ENCODE data around the gene DENND4B. TPM values are rescaled to one million over a fixed set of nuclear protein-coding genes. Genes with fewer than 3 reads are reported as not detected.

The DENND4B gene
- total RNA-seq, 4 donors from 2014 or later = 42.3 to 121 (median 50.3) TPM

- peak overlapping the region; percentile 95 to 99 (median 96) for H3K27ac ChIP-seq
- no peak for DNase-seq
- in situ Hi-C loops (cut with MboI; ENCODE audit: low pct_ligation_motif_present in 1 of 4, low pct_unique_long_range_greater_than_20kb in 1 of 4, low sequenced_read_pairs in 3 of 4) = loop anchor here in 1 of 4 donors (25.0 kb wide), 1 partner anchor 110 kb away; no protein-coding TSS in a partner anchor
- H3K4me3 ChIP-seq = peak overlapping the region; percentile 86 to 97 (median 90)
- intact Hi-C loops (cut with DNase I; ENCODE audit: low total_unique reads) = no loop called here
- no peaks in the 10 kb centered on the region for H3K9me3 ChIP-seq
- no peaks in the 10 kb centered on the region for H3K36me3 ChIP-seq
- no peaks in the 10 kb centered on the region for H3K27me3 ChIP-seq
- peaks cover 11 to 45% (median 30%) of the 10 kb centered on the region in 4 donors for H3K4me1 ChIP-seq
- TF ChIP-seq EP300 (IDR thresholded peaks at IDR 0.05; ENCODE audit: low read depth) (no peak), CTCF (IDR thresholded peaks at IDR 0.05) (peak in 1 of 5 experiments; percentile 21)
- 0 to 1% methylated on average over 1 to 55 of the region's 86 CpGs for WGBS, 2 donors (ENCODE audit: low coverage in 1 of 2)
Observed at GRCh38 chr1:153922076-153922971, 24.2 kb downstream of the DENND4B start.

- in situ Hi-C loops (cut with MboI; ENCODE audit: low pct_ligation_motif_present in 1 of 4, low pct_unique_long_range_greater_than_20kb in 1 of 4, low sequenced_read_pairs in 3 of 4) (loop anchor here in 1 of 4 donors (25.0 kb wide), 1 partner anchor 109 kb away; no protein-coding TSS in a partner anchor), intact Hi-C loops (cut with DNase I; ENCODE audit: low total_unique reads) (no loop called here)
- H3K4me1 ChIP-seq = peaks cover 11 to 45% (median 30%) of the 10 kb centered on the region in 4 donors
- no peak for TF ChIP-seq POLR2A (IDR thresholded peaks at IDR 0.05)
- TF ChIP-seq EP300 (IDR thresholded peaks at IDR 0.05; ENCODE audit: low read depth) = no peak
- TF ChIP-seq POLR2AphosphoS5 (IDR thresholded peaks at IDR 0.05) = no peak
- no peak for TF ChIP-seq CTCF (IDR thresholded peaks at IDR 0.05)
- H3K36me3 ChIP-seq = no peaks in the 10 kb centered on the region
- DNase-seq = peak; percentile 17
- 2% methylated on average over 10 of the region's 10 CpGs; no CpG with 5 or more reads in 1 of the 2 donors for WGBS, 2 donors (ENCODE audit: low coverage in 1 of 2)
- peak overlapping the region; percentile 86 to 97 (median 90) for H3K4me3 ChIP-seq
- H3K9me3 ChIP-seq = no peaks in the 10 kb centered on the region
- H3K27me3 ChIP-seq = no peaks in the 10 kb centered on the region
- peak overlapping the region; percentile 95 to 99 (median 96) for H3K27ac ChIP-seq
Observed at GRCh38 chr1:153921803-153922075, 24.8 kb downstream of the DENND4B start.

- DNase-seq = no peak
- Histone ChIP-seq H3K4me1 (peaks cover 11 to 45% (median 30%) of the 10 kb centered on the region in 4 donors), H3K27me3 (no peaks in the 10 kb centered on the region), H3K36me3 (no peaks in the 10 kb centered on the region), H3K27ac (peak overlapping the region; percentile 95 to 99 (median 96)), H3K9me3 (no peaks in the 10 kb centered on the region), H3K4me3 (peak overlapping the region; percentile 86 to 97 (median 90))
- intact Hi-C loops (cut with DNase I; ENCODE audit: low total_unique reads) = no loop called here
- in situ Hi-C loops (cut with MboI; ENCODE audit: low pct_ligation_motif_present in 1 of 4, low pct_unique_long_range_greater_than_20kb in 1 of 4, low sequenced_read_pairs in 3 of 4) = loop anchor here in 1 of 4 donors (25.0 kb wide), 1 partner anchor 109 kb away; no protein-coding TSS in a partner anchor
- WGBS, 2 donors (ENCODE audit: low coverage in 1 of 2) = 28 to 51% methylated on average over 3 of the region's 3 CpGs
- no peak for TF ChIP-seq POLR2A (IDR thresholded peaks at IDR 0.05)
- no peak for TF ChIP-seq CTCF (IDR thresholded peaks at IDR 0.05)
- no peak for TF ChIP-seq EP300 (IDR thresholded peaks at IDR 0.05; ENCODE audit: low read depth)
- no peak for TF ChIP-seq POLR2AphosphoS5 (IDR thresholded peaks at IDR 0.05)
Observed at GRCh38 chr1:153921080-153921802, 25.3 kb downstream of the DENND4B start.
